Right lobe of liver (tissue), 6 donors: ENCODE measurements around the gene OPCML. TPM values are rescaled to one million over a fixed set of nuclear protein-coding genes. Genes with fewer than 3 reads are reported as not detected.

ENCODE experiments used
- ATAC-seq, 4 donors: fragments of 200-7000 bp; cut with Tn5 transposase; one replicate each; pipeline ENCODE4 v1.9.1; 2020; ENCODE audit warnings: mild to moderate bottlenecking in 4 of 4, moderate library complexity in 4 of 4
- DNase-seq, 3 donors: peaks; one replicate each; pipeline ENCODE4 v3.0.0-alpha.2; 2020
- H3K27ac ChIP-seq, 3 donors: fragments of 200-600 bp; one replicate each; pipeline ENCODE4 v1.8.0; 2022
- H3K27me3 ChIP-seq, 2 donors: fragments of 200-600 bp; one replicate each; pipeline ENCODE4 v1.8.0; 2022
- H3K36me3 ChIP-seq, 4 donors: fragments of 200-600 bp; sonication (generic) in 1 of 4; one replicate each; pipeline versions ENCODE4 v1.5.1 to v1.8.0; 2017 to 2022; ENCODE audit warnings: control low read depth in 1 of 4
- H3K4me1 ChIP-seq, 4 donors: fragments of 200-600 bp; sonication (generic) in 1 of 4; one replicate each; pipeline versions ENCODE4 v1.5.1 to v1.8.0; 2017 to 2022; ENCODE audit warnings: control low read depth in 1 of 4
- H3K4me3 ChIP-seq, 3 donors: fragments of 200-600 bp; one replicate each; pipeline ENCODE4 v1.8.0; 2022
- H3K9me3 ChIP-seq, 4 donors: fragments of 200-600 bp; sonication (generic) in 1 of 4; one replicate each; pipeline versions ENCODE4 v1.5.1 to v1.8.0; 2017 to 2022; ENCODE audit warnings: control low read depth in 1 of 4
- CTCF ChIP-seq, 4 donors: fragments of 200-600 bp in 3 of 4; fragments of 450-650 bp in 1 of 4; IDR thresholded peaks; one replicate each; pipeline versions ENCODE4 v1.5.1 to v1.8.0; 2016 to 2022; ENCODE audit warnings: antibody characterized with exemption in 4 of 4, mild to moderate bottlenecking in 2 of 4
- POLR2A ChIP-seq: fragments of 450-650 bp; IDR thresholded peaks from one replicate; pipeline ENCODE4 v1.6.1; 2017; ENCODE audit warnings: antibody characterized with exemption, mild to moderate bottlenecking
- WGBS: methylation state at CpG from one replicate; pipeline ENCODE4 v1.1.6; 2018; ENCODE audit warnings: low coverage, low lambda C conversion rate; ENCODE audit not compliant: insufficient coverage; ENCODE audit errors: missing lambda C conversion rate; 5-methylcytosine and 5-hydroxymethylcytosine counted together
- intact Hi-C, 2 donors: fragments of 100-400 bp; cut with DNase I; formaldehyde crosslinking; loops; one replicate each; pipeline versions ENCODE4 v1.11.2 to v1.14.1; 2022
- total RNA-seq, 6 experiments: library from RNA; depleted of rRNA in 2 of 6; stranded (reverse); fragments of >200 nt in 2 of 6; fragmentation: NEBNext Ultra II Directional in 3 of 6; extraction: Animal tissue kit (Norgen Biotek cat#: 25700) in 3 of 6; gene quantifications; one replicate each; pipeline versions ENCODE4 v1.1.0 to v1.2.4, GENCODE V29; 2016 to 2023
- donor health status: DM: no; HTN: yes; CAD: no.
- donor health status: DM: no; HTN: no; CAD: no.
- donor health status: DM: no; HTN: no; CAD: no.
- donor health status: DM: no; HTN: yes; CAD: no.
- donor health status: DM: no; HTN: yes; CAD: no.

Gene OPCML
- total RNA-seq, 6 experiments from 2014 or later: 0.11 TPM; not detected in 5

- Histone ChIP-seq H3K36me3 (no peaks in the 10 kb centered on the region), H3K9me3 (no peaks in the 10 kb centered on the region), H3K4me1 (no peaks in the 10 kb centered on the region), H3K27ac (no peak overlapping the region), H3K4me3 (no peak overlapping the region), H3K27me3 (no peaks in the 10 kb centered on the region)
- WGBS: 64% methylated on average over 1 of the region's 1 CpG
- TF ChIP-seq POLR2A: no peak
- TF ChIP-seq CTCF (IDR thresholded peaks at IDR 0.05): no peak
- intact Hi-C loops: no loop called here
- ATAC-seq (no peak), DNase-seq (no peak)
These were observed 548.7 kb downstream of the OPCML start for GRCh38 chr11:132983641-132983978.

GRCh38 chr11:132982772-132983640 is 549.3 kb downstream of the OPCML start:
- 72% methylated on average over 5 of the region's 7 CpGs for WGBS
- ATAC-seq: no peak
- TF ChIP-seq POLR2A (no peak), CTCF (IDR thresholded peaks at IDR 0.05) (no peak)
- Histone ChIP-seq H3K27me3 (no peaks in the 10 kb centered on the region), H3K4me3 (no peak overlapping the region), H3K27ac (no peak overlapping the region), H3K36me3 (no peaks in the 10 kb centered on the region), H3K4me1 (no peaks in the 10 kb centered on the region), H3K9me3 (no peaks in the 10 kb centered on the region)
- DNase-seq: no peak
- intact Hi-C loops: no loop called here

GRCh38 chr11:132981131-132981956 is 551.0 kb downstream of the OPCML start:
- intact Hi-C loops: no loop called here
- no peak overlapping the region for H3K4me3 ChIP-seq
- H3K9me3 ChIP-seq: no peaks in the 10 kb centered on the region
- DNase-seq (no peak), ATAC-seq (no peak)
- TF ChIP-seq CTCF (IDR thresholded peaks at IDR 0.05) (no peak), POLR2A (no peak)
- WGBS: 73% methylated on average over 17 of the region's 17 CpGs
- H3K4me1 ChIP-seq: no peaks in the 10 kb centered on the region
- H3K27ac ChIP-seq: no peak overlapping the region
- no peaks in the 10 kb centered on the region for H3K36me3 ChIP-seq
- H3K27me3 ChIP-seq: no peaks in the 10 kb centered on the region

GRCh38 chr11:132980670-132981069 is 551.6 kb downstream of the OPCML start:
- H3K36me3 ChIP-seq: no peaks in the 10 kb centered on the region
- H3K9me3 ChIP-seq: no peaks in the 10 kb centered on the region
- DNase-seq: no peak
- TF ChIP-seq POLR2A (no peak), CTCF (IDR thresholded peaks at IDR 0.05) (no peak)
- WGBS: 74% methylated on average over 8 of the region's 8 CpGs
- H3K27me3 ChIP-seq: no peaks in the 10 kb centered on the region
- H3K4me1 ChIP-seq: no peaks in the 10 kb centered on the region
- no peak overlapping the region for H3K27ac ChIP-seq
- ATAC-seq: no peak
- intact Hi-C loops: no loop called here
- no peak overlapping the region for H3K4me3 ChIP-seq
